Thymus (tissue), 11 donors: ENCODE results near the gene CHM. TPM values are rescaled to one million over a fixed set of nuclear protein-coding genes. Genes with fewer than 3 reads are reported as not detected.
"Not testable (repeated sequence)": the region's sequence is repeated elsewhere in the genome, so short reads cannot be mapped to it uniquely, and the experiment has no call there.

Experiments
- DNase-seq, 9 donors: peaks; one replicate each; pipeline ENCODE4 v3.0.0-alpha.2; 2013; ENCODE audit warnings: low spot score in 9 of 9, low read depth in 6 of 9, missing footprints in 1 of 9
- H3K27ac ChIP-seq, 2 donors: one replicate each; pipeline ENCODE4 v1.5.1; 2013; ENCODE audit warnings: control low read depth in 1 of 2, low read depth in 1 of 2, low read length in 1 of 2, mild to moderate bottlenecking in 1 of 2, moderate library complexity in 1 of 2
- H3K27me3 ChIP-seq, 2 donors: one replicate each; pipeline ENCODE4 v1.5.1; 2013; ENCODE audit warnings: low read length in 1 of 2; ENCODE audit not compliant: control insufficient read depth in 2 of 2, insufficient read depth in 1 of 2
- H3K36me3 ChIP-seq, 2 donors: one replicate each; pipeline ENCODE4 v1.5.1; 2013; ENCODE audit warnings: low read length in 1 of 2, mild to moderate bottlenecking in 1 of 2, moderate library complexity in 1 of 2; ENCODE audit not compliant: control insufficient read depth in 2 of 2, insufficient read depth in 2 of 2
- H3K4me1 ChIP-seq, 2 donors: one replicate each; pipeline ENCODE4 v1.5.1; 2013; ENCODE audit warnings: low read length in 2 of 2; ENCODE audit not compliant: control insufficient read depth in 2 of 2, insufficient read depth in 2 of 2
- H3K4me3 ChIP-seq, 2 donors: one replicate each; pipeline ENCODE4 v1.5.1; 2013; ENCODE audit warnings: low read length in 2 of 2, control low read depth in 1 of 2, mild to moderate bottlenecking in 1 of 2
- H3K9me3 ChIP-seq, 2 donors: one replicate each; pipeline ENCODE4 v1.5.1; 2013; ENCODE audit warnings: low read length in 1 of 2, mild to moderate bottlenecking in 1 of 2; ENCODE audit not compliant: control insufficient read depth in 2 of 2, insufficient read depth in 1 of 2
- WGBS: extraction: QIAGEN DNeasy Blood & Tissue Kit; methylation state at CpG from one replicate; pipeline ENCODE4 v1.1.7; 2013; 5-methylcytosine and 5-hydroxymethylcytosine counted together
- polyA plus RNA-seq: library from polyadenylated mRNA; stranded (reverse); fragments of 200-250 nt; gene quantifications from one replicate; pipeline ENCODE4 v1.2.3, GENCODE V29; 2013
- total RNA-seq: library from RNA; stranded (reverse); fragments of 120-200 nt; gene quantifications from one replicate; pipeline ENCODE4 v1.2.4, GENCODE V29; 2013
- donor health status: healthy.

CHM gene
- total and polyA plus RNA-seq, 2 donors: 14.4 to 20.2 TPM

DNA sequence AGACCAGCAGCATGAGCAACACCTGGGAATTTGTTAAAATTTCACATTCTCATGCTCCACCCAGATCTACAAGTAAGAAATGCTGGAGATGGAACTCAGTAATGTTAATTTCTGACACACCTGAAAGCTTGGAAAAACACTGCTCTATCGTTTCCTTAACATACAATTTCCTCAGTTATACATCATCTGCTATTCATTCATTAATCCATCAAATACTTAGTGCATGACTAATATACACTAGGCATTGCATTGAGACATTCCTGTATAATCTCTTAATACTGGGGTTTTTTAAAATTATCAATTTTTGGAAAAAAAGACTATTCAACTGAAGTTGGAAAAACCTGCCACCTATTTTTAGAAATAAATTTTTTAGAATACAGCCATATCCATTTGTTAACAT lies 106.1 kb downstream of the CHM start:
- WGBS: 96% methylated on average over 1 of the region's 1 CpG
- peaks cover 0 to 5% of the 10 kb centered on the region in 2 donors for H3K9me3 ChIP-seq
- no peak for DNase-seq
- H3K27me3 ChIP-seq: no peaks in the 10 kb centered on the region
- H3K36me3 ChIP-seq: peaks cover 0 to 2% of the 10 kb centered on the region in 2 donors
- no peak overlapping the region for H3K27ac ChIP-seq
- H3K4me1 ChIP-seq: no peaks in the 10 kb centered on the region
- no peak overlapping the region for H3K4me3 ChIP-seq

DNA sequence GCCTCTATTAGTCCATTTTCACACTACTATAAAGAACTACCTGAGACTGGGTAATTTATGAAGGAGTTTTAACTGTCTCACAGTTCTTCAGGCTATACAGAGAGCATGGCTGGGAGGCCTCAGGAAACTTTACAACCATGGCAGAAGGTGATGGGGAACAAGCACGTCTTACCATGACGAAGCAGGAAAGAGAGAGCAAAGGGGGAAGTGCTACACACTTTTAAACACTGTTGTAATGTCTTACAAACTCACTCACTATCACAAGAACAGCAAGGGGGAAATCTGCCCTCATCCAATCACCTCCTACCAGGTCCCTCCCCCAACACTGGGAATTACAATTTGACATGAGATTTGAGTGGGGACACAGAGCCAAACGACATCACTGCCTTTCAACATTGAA lies 107.4 kb downstream of the CHM start:
- not testable (repeated sequence) for H3K27me3 ChIP-seq, H3K9me3 ChIP-seq, H3K27ac ChIP-seq, H3K4me3 ChIP-seq, H3K36me3 ChIP-seq, H3K4me1 ChIP-seq, DNase-seq
- WGBS: 74% methylated on average over 3 of the region's 3 CpGs

- H3K9me3 ChIP-seq, H3K4me1 ChIP-seq, DNase-seq, H3K4me3 ChIP-seq, H3K27ac ChIP-seq, H3K27me3 ChIP-seq, H3K36me3 ChIP-seq: not testable (repeated sequence)
- WGBS: 96% methylated on average over 2 of the region's 2 CpGs
These were observed 113.0 kb downstream of the CHM start for GRCh38 chrX:85934399-85934798.

GRCh38 chrX:85930099-85930498 lies 117.3 kb downstream of the CHM start:
- Histone ChIP-seq H3K36me3 (no peaks in the 10 kb centered on the region), H3K27ac (no peak overlapping the region), H3K9me3 (no peaks in the 10 kb centered on the region), H3K4me1 (no peaks in the 10 kb centered on the region), H3K4me3 (no peak overlapping the region), H3K27me3 (no peaks in the 10 kb centered on the region)
- 95% methylated on average over 3 of the region's 3 CpGs for WGBS
- DNase-seq: no peak

GRCh38 chrX:85928606-85929005 lies 118.8 kb downstream of the CHM start:
- Histone ChIP-seq H3K27ac (no peak overlapping the region), H3K9me3 (no peaks in the 10 kb centered on the region), H3K4me3 (no peak overlapping the region), H3K27me3 (no peaks in the 10 kb centered on the region), H3K4me1 (no peaks in the 10 kb centered on the region), H3K36me3 (no peaks in the 10 kb centered on the region)
- no peak for DNase-seq
- 96% methylated on average over 1 of the region's 1 CpG for WGBS

GRCh38 chrX:85927740-85928139 lies 119.6 kb downstream of the CHM start:
- no peaks in the 10 kb centered on the region for H3K4me1 ChIP-seq
- H3K27me3 ChIP-seq: no peaks in the 10 kb centered on the region
- no peak overlapping the region for H3K27ac ChIP-seq
- no peak for DNase-seq
- no peaks in the 10 kb centered on the region for H3K36me3 ChIP-seq
- 95% methylated on average over 1 of the region's 1 CpG for WGBS
- H3K9me3 ChIP-seq: no peaks in the 10 kb centered on the region
- no peak overlapping the region for H3K4me3 ChIP-seq

DNA sequence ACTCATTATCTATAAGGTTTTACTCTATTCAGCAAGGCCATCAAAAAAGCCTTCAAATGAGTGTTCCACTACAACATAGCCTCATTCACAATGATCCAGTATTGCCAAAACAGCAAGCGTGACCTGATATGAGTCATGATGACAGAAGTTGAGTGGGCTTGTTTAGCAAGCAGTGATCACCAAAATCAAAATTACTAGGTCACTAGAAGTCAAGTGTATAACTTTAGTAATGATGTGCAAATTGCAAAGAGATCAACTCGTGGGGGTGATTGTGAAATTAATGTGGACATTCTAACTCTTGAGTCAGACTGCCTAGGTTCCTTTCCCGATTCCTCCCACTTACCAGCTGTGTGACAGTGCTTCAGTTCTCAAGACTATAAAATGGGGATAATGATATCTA lies 124.5 kb downstream of the CHM start:
- H3K4me3 ChIP-seq: no peak overlapping the region
- no peak for DNase-seq
- no peaks in the 10 kb centered on the region for H3K36me3 ChIP-seq
- no peaks in the 10 kb centered on the region for H3K4me1 ChIP-seq
- 95% methylated on average over 3 of the region's 3 CpGs for WGBS
- no peak overlapping the region for H3K27ac ChIP-seq
- H3K9me3 ChIP-seq: no peaks in the 10 kb centered on the region
- no peaks in the 10 kb centered on the region for H3K27me3 ChIP-seq

GRCh38 chrX:85916656-85917280 lies 130.6 kb downstream of the CHM start:
- 99% methylated on average over 2 of the region's 2 CpGs for WGBS
- H3K4me3 ChIP-seq, DNase-seq, H3K27me3 ChIP-seq, H3K4me1 ChIP-seq, H3K9me3 ChIP-seq, H3K27ac ChIP-seq, H3K36me3 ChIP-seq: not testable (repeated sequence)

DNA sequence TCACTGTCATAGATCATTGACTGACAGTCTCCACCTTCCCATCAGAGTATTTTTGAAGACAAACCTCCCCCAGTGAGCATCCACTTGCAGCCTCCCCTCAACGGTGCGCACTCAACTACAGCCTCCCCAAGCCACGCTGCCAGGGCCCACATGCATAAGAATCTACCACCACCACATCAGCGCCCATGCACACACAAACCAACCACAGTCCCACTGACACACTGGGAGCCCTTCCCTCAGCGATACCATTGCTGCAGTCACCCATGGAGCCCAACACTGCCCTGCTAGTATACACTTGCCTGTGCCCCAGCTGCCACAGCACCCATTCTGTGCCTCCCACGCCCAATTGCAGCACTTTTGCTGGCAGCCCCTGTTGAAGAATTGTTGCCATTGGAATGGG lies 132.9 kb downstream of the CHM start:
- Histone ChIP-seq H3K36me3 (no peaks in the 10 kb centered on the region), H3K27ac (no peak overlapping the region), H3K4me1 (no peaks in the 10 kb centered on the region), H3K9me3 (no peaks in the 10 kb centered on the region), H3K4me3 (no peak overlapping the region), H3K27me3 (no peaks in the 10 kb centered on the region)
- WGBS: 97% methylated on average over 6 of the region's 6 CpGs
- no peak for DNase-seq

GRCh38 chrX:85907316-85907715 lies 140.0 kb downstream of the CHM start:
- Histone ChIP-seq H3K36me3 (no peaks in the 10 kb centered on the region), H3K4me3 (no peak overlapping the region), H3K9me3 (no peaks in the 10 kb centered on the region), H3K27me3 (no peaks in the 10 kb centered on the region), H3K4me1 (no peaks in the 10 kb centered on the region), H3K27ac (no peak overlapping the region)
- DNase-seq: no peak
- over 99% methylated on average over 3 of the region's 3 CpGs for WGBS
